HCT116 (cell line): Measurements from ENCODE around the gene URI1. TPM values are rescaled to one million over a fixed set of nuclear protein-coding genes. Genes with fewer than 3 reads are reported as not detected.

Experiments used
- ATAC-seq: fragments of 200-7000 bp; cut with Tn5 transposase; 2 replicates; pipeline ENCODE4 v1.9.1; 2020; ENCODE audit warnings: mild to moderate bottlenecking, moderate library complexity
- BruUV-seq: library from RNA; stranded (reverse); fragments of 400-500 nt; replicated peaks from 2 replicates; lab custom pipeline; 2021; lab: Mats Ljungman, UMichigan
- CTCF ChIA-PET: fragments of 300-600 bp; sonication (Branson Sonifier 250); formaldehyde crosslinking; loops from one replicate; lab custom pipeline; 2021; ENCODE audit warnings: antibody characterized with exemption; lab: Charles Lee
- POLR2A ChIA-PET: fragments of 300-600, 350-600 bp; sonication (Branson Sonifier 250); formaldehyde crosslinking; loops from one replicate; lab custom pipeline; 2021; ENCODE audit warnings: antibody characterized with exemption; lab: Charles Lee
- RAD21 ChIA-PET, 2 experiments: fragments of 300-600 bp; sonication (Branson Sonifier 250); formaldehyde crosslinking; loops; one replicate each; lab custom pipeline; 2023; ENCODE audit warnings: low total read pairs in 2 of 2; ENCODE audit not compliant: uncharacterized antibody in 2 of 2, unreplicated experiment in 2 of 2, low non-redundant PET in 1 of 2; lab: Charles Lee
- DNase-seq: peaks from one replicate; pipeline ENCODE4 v3.0.0-alpha.2; 2010; ENCODE audit warnings: low read depth, low spot score
- H2AFZ ChIP-seq: fragments of 200-600 bp; shearing (Covaris generic), sonication (generic); 2 replicates; pipeline ENCODE4 v1.6.1; 2017; ENCODE audit warnings: low read depth, mixed run types, mixed read lengths, antibody characterized with exemption, low read length; ENCODE audit not compliant: poor library complexity, severe bottlenecking
- H3K27ac ChIP-seq: 2 replicates; pipeline ENCODE4 v1.5.1; 2012; ENCODE audit warnings: low read depth, low read length
- H3K27me3 ChIP-seq: fragments of 200-600 bp; sonication (generic); 2 replicates; pipeline ENCODE4 v1.6.1; 2016; ENCODE audit warnings: mixed run types, low read length, mixed read lengths; ENCODE audit not compliant: insufficient read depth
- H3K36me3 ChIP-seq, 2 experiments: fragments of 200-500 bp in 1 of 2; fragments of 200-600 bp in 1 of 2; sonication (Bioruptor generic) in 1 of 2; sonication (generic) in 1 of 2; 2 replicates each; pipeline versions ENCODE4 v1.5.1 to v1.6.1; 2014 to 2016; ENCODE audit warnings: low read length in 2 of 2, inconsistent platforms in 1 of 2, mixed read lengths in 1 of 2, mixed run types in 1 of 2; ENCODE audit not compliant: insufficient read depth in 2 of 2, control insufficient read depth in 1 of 2
- H3K4me1 ChIP-seq, 2 experiments: fragments of 200-600 bp in 1 of 2; sonication (generic) in 1 of 2; 2 replicates each; pipeline versions ENCODE4 v1.5.1 to v1.6.1; 2012 to 2017; ENCODE audit warnings: low read length in 2 of 2, inconsistent platforms in 1 of 2, mild to moderate bottlenecking in 1 of 2, mixed read lengths in 1 of 2, mixed run types in 1 of 2, moderate library complexity in 1 of 2; ENCODE audit not compliant: insufficient read depth in 2 of 2, control insufficient read depth in 1 of 2
- H3K4me2 ChIP-seq: fragments of 200-600 bp; sonication (generic); 2 replicates; pipeline ENCODE4 v1.6.1; 2017; ENCODE audit warnings: mixed run types, low read length, mixed read lengths
- H3K4me3 ChIP-seq, 2 experiments: fragments of 200-600 bp in 1 of 2; sonication (generic) in 1 of 2; replicated peaks in 1 of 2; 2 replicates each; pipeline ENCODE4 v1.5.1; 2011 to 2016; ENCODE audit warnings: low read length in 2 of 2, control low read depth in 1 of 2, low read depth in 1 of 2, mild to moderate bottlenecking in 1 of 2, mixed read lengths in 1 of 2, mixed run types in 1 of 2
- H3K79me2 ChIP-seq: fragments of 200-600 bp; sonication (generic); 2 replicates; pipeline ENCODE4 v1.6.1; 2017; ENCODE audit warnings: mild to moderate bottlenecking, mixed run types, low read length, moderate library complexity, mixed read lengths; ENCODE audit not compliant: insufficient read depth
- H3K9ac ChIP-seq: fragments of 200-600 bp; sonication (generic); 2 replicates; pipeline ENCODE4 v1.6.1; 2016; ENCODE audit warnings: low read length, mixed read lengths
- H3K9me2 ChIP-seq: fragments of 200-600 bp; sonication (generic), shearing (Covaris generic); 2 replicates; pipeline ENCODE4 v1.6.1; 2017; ENCODE audit warnings: mixed run types, mild to moderate bottlenecking, moderate library complexity; ENCODE audit not compliant: insufficient read depth
- H3K9me3 ChIP-seq, 2 experiments: fragments of 200-500 bp in 1 of 2; fragments of 200-600 bp in 1 of 2; sonication (Bioruptor generic) in 1 of 2; sonication (generic) in 1 of 2; 2 replicates each; pipeline ENCODE4 v1.6.1; 2014 to 2017; ENCODE audit warnings: low read length in 2 of 2, mixed read lengths in 2 of 2, inconsistent platforms in 1 of 2, low read depth in 1 of 2, mild to moderate bottlenecking in 1 of 2, mixed run types in 1 of 2, moderate library complexity in 1 of 2; ENCODE audit not compliant: control insufficient read depth in 1 of 2, insufficient read depth in 1 of 2
- H4K20me1 ChIP-seq: fragments of 200-600 bp; sonication (generic), shearing (Covaris generic); 2 replicates; pipeline ENCODE4 v1.6.1; 2017; ENCODE audit warnings: mixed run types, mild to moderate bottlenecking, moderate library complexity; ENCODE audit not compliant: insufficient read depth
- CTCF ChIP-seq, 3 experiments: fragments of 200-600 bp in 1 of 3; sonication (generic) in 1 of 3; IDR thresholded peaks in 2 of 3; conservative IDR thresholded peaks in 1 of 3; 2 replicates each; pipeline ENCODE4 v1.5.1; 2012 to 2017; ENCODE audit warnings: low read depth in 2 of 3, low read length in 2 of 3, antibody characterized with exemption in 1 of 3, borderline replicate concordance in 1 of 3, control low read depth in 1 of 3, mild to moderate bottlenecking in 1 of 3, mixed read lengths in 1 of 3, mixed run types in 1 of 3, moderate library complexity in 1 of 3; ENCODE audit not compliant: insufficient read depth in 1 of 3
- MAX ChIP-seq: IDR thresholded peaks from 2 replicates; pipeline ENCODE4 v1.6.1; 2012
- POLR2AphosphoS5 ChIP-seq: IDR thresholded peaks from 2 replicates; pipeline ENCODE4 v1.6.1; 2011; ENCODE audit warnings: mild to moderate bottlenecking, low read depth, low read length, moderate library complexity
- RAD21 ChIP-seq: IDR thresholded peaks from 2 replicates; pipeline ENCODE4 v1.6.1; 2012; ENCODE audit warnings: low read depth, mild to moderate bottlenecking
- REST ChIP-seq: IDR thresholded peaks from 2 replicates; pipeline ENCODE4 v1.6.1; 2012; ENCODE audit warnings: low read depth
- ZFX ChIP-seq: fragments of 450-650 bp; IDR thresholded peaks from 2 replicates; pipeline ENCODE4 v1.6.1; 2017
- ZNF274 ChIP-seq: fragments of 200-500 bp; sonication (Bioruptor generic); IDR thresholded peaks from 2 replicates; pipeline ENCODE4 v1.6.1; 2014; ENCODE audit warnings: mild to moderate bottlenecking, low read depth, low read length, inconsistent platforms
- intact Hi-C: fragments of 100-400 bp; cut with micrococcal nuclease; formaldehyde crosslinking; loops from 2 replicates; pipeline ENCODE4 v1.10.0; 2022
- total RNA-seq: library from RNA; stranded (reverse); gene quantifications from one replicate; pipeline ENCODE4 v1.2.1, GENCODE V29; 2021; ENCODE audit not compliant: unreplicated experiment

URI1 gene
- total RNA-seq, 1 experiment from 2014 or later: 51.4 TPM

- TF ChIP-seq RAD21: no peak
Measured at GRCh38 chr19:30001791-30002190, 59.8 kb downstream of the URI1 start (continued).

GRCh38 chr19:30003866-30004265 is 61.8 kb downstream of the URI1 start:
- Histone ChIP-seq H3K9ac (no peak overlapping the region), H3K4me1 (no peaks in the 10 kb centered on the region), H3K27ac (no peak overlapping the region), H3K9me2 (no peaks in the 10 kb centered on the region), H2AFZ (no peak overlapping the region), H3K36me3 (peaks cover under 1 to 5% of the 10 kb centered on the region in 2 experiments; a peak in 3 of 4 replicates), H3K79me2 (peaks cover 74% of the 10 kb centered on the region), H3K4me2 (no peak overlapping the region), H3K9me3 (no peaks in the 10 kb centered on the region; a peak in 1 of 4 replicates), H3K27me3 (no peaks in the 10 kb centered on the region), H4K20me1 (peaks cover 10% of the 10 kb centered on the region; the same call in 1 of the 2 replicates), H3K4me3 (no peak overlapping the region)
- no TSS peak for BruUV-seq
- intact Hi-C loops: no loop called here
- POLR2A ChIA-PET: no interaction called here
- no peak for DNase-seq
- TF ChIP-seq CTCF (IDR thresholded peaks at IDR 0.05 in 2 of 3, conservative IDR thresholded peaks at IDR 0.05 in 1 of 3; ENCODE audit: borderline replicate concordance in 1 of 3, insufficient read depth in 1 of 3, low read depth in 2 of 3, low read length in 2 of 3) (no peak), ZNF274 (no peak), MAX (no peak), REST (no peak), POLR2AphosphoS5 (no peak), ZFX (no peak)
- CTCF ChIA-PET: no interaction called here
- no peak for ATAC-seq
- RAD21 ChIA-PET: no interaction called here
